Thyroid gland (tissue), 4 donors: ENCODE measurements around the gene LSP1.

ENCODE experiments used
- POLR2A ChIP-seq, 2 donors: fragments of 450-650 bp; IDR thresholded peaks; one replicate each; pipeline ENCODE4 v1.6.1; 2017; ENCODE audit warnings: antibody characterized with exemption in 2 of 2, mild to moderate bottlenecking in 2 of 2, moderate library complexity in 1 of 2
- TF ChIP-seq, protein P1 (sequence below), 6 experiments: fragments of 200-600 bp in 3 of 6; fragments of 450-650 bp in 3 of 6; sonication (generic) in 3 of 6; IDR thresholded peaks; one replicate each; pipeline ENCODE4 v1.5.1; 2016 to 2019; ENCODE audit warnings: antibody characterized with exemption in 6 of 6, mild to moderate bottlenecking in 2 of 6, inconsistent platforms in 1 of 6, moderate library complexity in 1 of 6

DNA sequence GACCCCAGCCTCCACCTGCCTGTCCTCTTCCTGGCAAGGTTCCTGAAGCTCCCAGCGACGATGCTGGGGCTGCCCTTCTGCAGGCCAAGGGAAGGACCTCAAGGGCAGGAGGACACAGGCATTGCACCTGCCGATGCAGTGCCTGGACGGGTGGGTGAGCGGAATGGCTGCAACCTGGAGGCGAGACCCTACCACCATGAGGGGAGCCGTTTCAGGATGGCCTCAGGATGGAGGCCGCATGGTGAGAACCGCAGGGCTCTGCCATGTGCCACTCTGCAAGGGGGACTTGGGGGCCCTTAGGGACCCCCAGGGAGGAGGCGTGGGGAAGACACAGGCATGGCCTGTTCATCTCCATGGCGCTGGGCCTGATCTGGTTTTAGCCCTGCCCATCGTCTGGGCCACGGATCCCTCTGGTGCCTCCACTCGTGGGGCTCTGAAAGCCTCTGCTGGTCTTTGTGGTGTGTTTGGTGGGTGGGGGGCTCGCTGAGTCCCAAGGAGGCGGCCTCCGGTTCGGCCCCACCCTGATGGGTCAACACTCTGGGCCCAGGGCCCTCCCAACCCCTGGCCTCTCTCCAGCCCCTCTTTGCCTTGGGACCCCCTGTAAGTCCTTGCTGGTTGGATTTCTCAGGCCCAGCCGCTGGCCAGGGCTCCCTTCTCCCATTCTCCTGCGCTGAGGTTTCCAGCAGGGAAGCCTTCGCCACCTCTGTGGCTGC is 1.3 kb upstream of the LSP1 start:
- TF ChIP-seq POLR2A (IDR thresholded peaks at IDR 0.05), result no peak
- TF ChIP-seq, protein P1, sequence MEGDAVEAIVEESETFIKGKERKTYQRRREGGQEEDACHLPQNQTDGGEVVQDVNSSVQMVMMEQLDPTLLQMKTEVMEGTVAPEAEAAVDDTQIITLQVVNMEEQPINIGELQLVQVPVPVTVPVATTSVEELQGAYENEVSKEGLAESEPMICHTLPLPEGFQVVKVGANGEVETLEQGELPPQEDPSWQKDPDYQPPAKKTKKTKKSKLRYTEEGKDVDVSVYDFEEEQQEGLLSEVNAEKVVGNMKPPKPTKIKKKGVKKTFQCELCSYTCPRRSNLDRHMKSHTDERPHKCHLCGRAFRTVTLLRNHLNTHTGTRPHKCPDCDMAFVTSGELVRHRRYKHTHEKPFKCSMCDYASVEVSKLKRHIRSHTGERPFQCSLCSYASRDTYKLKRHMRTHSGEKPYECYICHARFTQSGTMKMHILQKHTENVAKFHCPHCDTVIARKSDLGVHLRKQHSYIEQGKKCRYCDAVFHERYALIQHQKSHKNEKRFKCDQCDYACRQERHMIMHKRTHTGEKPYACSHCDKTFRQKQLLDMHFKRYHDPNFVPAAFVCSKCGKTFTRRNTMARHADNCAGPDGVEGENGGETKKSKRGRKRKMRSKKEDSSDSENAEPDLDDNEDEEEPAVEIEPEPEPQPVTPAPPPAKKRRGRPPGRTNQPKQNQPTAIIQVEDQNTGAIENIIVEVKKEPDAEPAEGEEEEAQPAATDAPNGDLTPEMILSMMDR (IDR thresholded peaks at IDR 0.05), result no peak
